Fibroblast of lung (primary cell): ENCODE measurements around the gene MRGPRF. TPM values are rescaled to one million over a fixed set of nuclear protein-coding genes. Genes with fewer than 3 reads are reported as not detected.

Source experiments
- DNase-seq, 2 donors: peaks; one replicate each; pipeline versions ENCODE4 v3.0.0 to v3.0.0-alpha.2; 2010; ENCODE audit warnings: low read depth in 2 of 2
- H2AFZ ChIP-seq: 2 replicates; pipeline ENCODE4 v1.5.1; 2012; ENCODE audit warnings: low read length, control low read depth, inconsistent platforms
- H3K27ac ChIP-seq: 2 replicates; pipeline ENCODE4 v1.5.1; 2011; ENCODE audit warnings: low read length, control low read depth; ENCODE audit not compliant: insufficient read depth
- H3K27me3 ChIP-seq: 2 replicates; pipeline ENCODE4 v1.5.1; 2011; ENCODE audit warnings: mild to moderate bottlenecking, low read length; ENCODE audit not compliant: control insufficient read depth, insufficient read depth
- H3K36me3 ChIP-seq: 2 replicates; pipeline ENCODE4 v1.5.1; 2011; ENCODE audit warnings: low read length; ENCODE audit not compliant: control insufficient read depth, insufficient read depth
- H3K4me1 ChIP-seq: 2 replicates; pipeline ENCODE4 v1.5.1; 2011; ENCODE audit warnings: low read length; ENCODE audit not compliant: control insufficient read depth, insufficient read depth; ENCODE audit errors: extremely low read depth
- H3K4me2 ChIP-seq: 2 replicates; pipeline ENCODE4 v1.5.1; 2011; ENCODE audit warnings: low read length, control low read depth; ENCODE audit not compliant: insufficient read depth; ENCODE audit errors: extremely low read depth
- H3K4me3 ChIP-seq, 4 experiments: fragments of 200-600 bp in 1 of 4; sonication (generic) in 1 of 4; replicated peaks in 1 of 4; 2 replicates each; pipeline ENCODE4 v1.5.1; 2011 to 2016; ENCODE audit warnings: low read length in 4 of 4, low read depth in 3 of 4, mild to moderate bottlenecking in 3 of 4, control low read depth in 2 of 4, inconsistent platforms in 1 of 4, mixed read lengths in 1 of 4; ENCODE audit not compliant: insufficient read depth in 1 of 4; ENCODE audit errors: control extremely low read depth in 1 of 4
- H3K79me2 ChIP-seq: 2 replicates; pipeline ENCODE4 v1.5.1; 2012; ENCODE audit warnings: mild to moderate bottlenecking, low read length, inconsistent platforms; ENCODE audit not compliant: control insufficient read depth, insufficient read depth
- H3K9ac ChIP-seq: 2 replicates; pipeline ENCODE4 v1.5.1; 2011; ENCODE audit warnings: mild to moderate bottlenecking, low read length, control low read depth; ENCODE audit not compliant: insufficient read depth
- H3K9me3 ChIP-seq: 2 replicates; pipeline ENCODE4 v1.5.1; 2012; ENCODE audit warnings: low read depth, low read length; ENCODE audit not compliant: control insufficient read depth, insufficient read depth
- H4K20me1 ChIP-seq: 2 replicates; pipeline ENCODE4 v1.5.1; 2011; ENCODE audit warnings: low read length; ENCODE audit not compliant: control insufficient read depth, insufficient read depth; ENCODE audit errors: extremely low read depth
- CTCF ChIP-seq, 2 donors: IDR thresholded peaks in 1 of 2; conservative IDR thresholded peaks in 1 of 2; 1 replicate in 1 of 2; 2 replicates in 1 of 2; pipeline ENCODE4 v1.5.1; 2011 to 2012; ENCODE audit warnings: low read length in 2 of 2, control low read depth in 1 of 2, inconsistent platforms in 1 of 2, low read depth in 1 of 2, mild to moderate bottlenecking in 1 of 2
- EZH2 ChIP-seq: IDR thresholded peaks from 2 replicates; pipeline ENCODE4 v1.5.1; 2012; ENCODE audit warnings: low read length, control low read depth, mild to moderate bottlenecking; ENCODE audit errors: missing control alignments
- polyA plus RNA-seq, 2 donors: library from polyadenylated mRNA; depleted of rRNA in 1 of 2; stranded (reverse) in 1 of 2; unstranded in 1 of 2; fragments of >200 nt; gene quantifications; 2 replicates each; pipeline ENCODE4 v1.2.1, GENCODE V29; 2011 to 2012; ENCODE audit warnings: missing spikeins in 1 of 2
- total RNA-seq: library from RNA; depleted of rRNA; stranded (reverse); fragments of >200 nt; gene quantifications from 2 replicates; pipeline ENCODE4 v1.2.1, GENCODE V29; 2014

MRGPRF gene
- total and polyA plus RNA-seq, 2 donors (not counting 1 experiment from before 2014, with no cell fraction given) = 84.2 to 88.1 TPM

- no peaks in the 10 kb centered on the region for H3K27me3 ChIP-seq
- TF ChIP-seq EZH2 (no peak), CTCF (conservative IDR thresholded peaks at IDR 0.05 in 1 of 2, IDR thresholded peaks at IDR 0.05 in 1 of 2; ENCODE audit: low read depth in 1 of 2, low read length in 2 of 2) (no peak)
- peaks cover 24% of the 10 kb centered on the region for H3K4me1 ChIP-seq
- H3K79me2 ChIP-seq = peaks cover 34% of the 10 kb centered on the region
- peak overlapping the region; percentile 52 for H3K27ac ChIP-seq
- peak overlapping the region; percentile 67 for H3K4me2 ChIP-seq
- H3K4me3 ChIP-seq = peak overlapping the region in 2 of 4 experiments; percentile 24 to 96
- H3K36me3 ChIP-seq = peaks cover 6% of the 10 kb centered on the region
- no peak overlapping the region for H2AFZ ChIP-seq
- H3K9ac ChIP-seq = peak overlapping the region; percentile 48
- peak; percentile 20 to 97 for DNase-seq
- no peaks in the 10 kb centered on the region for H4K20me1 ChIP-seq
- no peaks in the 10 kb centered on the region for H3K9me3 ChIP-seq
These were observed 1.2 kb upstream of the MRGPRF start for GRCh38 chr11:69014084-69014851.

GRCh38 chr11:69012092-69013008 is 696 bp downstream of the MRGPRF start:
- peak; percentile 26 to 71 for DNase-seq
- Histone ChIP-seq H3K4me3 (peak overlapping the region; percentile 73 to 96 (median 88)), H3K4me2 (peak overlapping the region; percentile 98), H3K36me3 (peaks cover 12% of the 10 kb centered on the region), H3K4me1 (peaks cover 39% of the 10 kb centered on the region), H3K27me3 (no peaks in the 10 kb centered on the region), H3K9ac (peak overlapping the region; percentile 89), H4K20me1 (no peaks in the 10 kb centered on the region), H3K79me2 (peaks cover 35% of the 10 kb centered on the region), H3K27ac (peak overlapping the region; percentile 98), H3K9me3 (no peaks in the 10 kb centered on the region), H2AFZ (no peak overlapping the region)
- TF ChIP-seq CTCF (conservative IDR thresholded peaks at IDR 0.05 in 1 of 2, IDR thresholded peaks at IDR 0.05 in 1 of 2; ENCODE audit: low read depth in 1 of 2, low read length in 2 of 2) = peak in 1 of 2 donors; percentile 5
- TF ChIP-seq EZH2 = no peak

GRCh38 chr11:69011624-69012091 is 1.4 kb downstream of the MRGPRF start:
- no peaks in the 10 kb centered on the region for H3K27me3 ChIP-seq
- TF ChIP-seq CTCF (conservative IDR thresholded peaks at IDR 0.05 in 1 of 2, IDR thresholded peaks at IDR 0.05 in 1 of 2; ENCODE audit: low read depth in 1 of 2, low read length in 2 of 2) (no peak), EZH2 (no peak)
- peak overlapping the region; percentile 98 for H3K27ac ChIP-seq
- H3K4me3 ChIP-seq = peak overlapping the region; percentile 73 to 96 (median 88)
- no peak for DNase-seq
- H3K4me1 ChIP-seq = peaks cover 40% of the 10 kb centered on the region
- no peaks in the 10 kb centered on the region for H4K20me1 ChIP-seq
- no peak overlapping the region for H2AFZ ChIP-seq
- peaks cover 38% of the 10 kb centered on the region for H3K79me2 ChIP-seq
- H3K9me3 ChIP-seq = no peaks in the 10 kb centered on the region
- H3K9ac ChIP-seq = peak overlapping the region; percentile 89
- H3K4me2 ChIP-seq = peak overlapping the region; percentile 98
- peaks cover 15% of the 10 kb centered on the region for H3K36me3 ChIP-seq
